ENCODE results near the gene ZBTB20.

DNA sequence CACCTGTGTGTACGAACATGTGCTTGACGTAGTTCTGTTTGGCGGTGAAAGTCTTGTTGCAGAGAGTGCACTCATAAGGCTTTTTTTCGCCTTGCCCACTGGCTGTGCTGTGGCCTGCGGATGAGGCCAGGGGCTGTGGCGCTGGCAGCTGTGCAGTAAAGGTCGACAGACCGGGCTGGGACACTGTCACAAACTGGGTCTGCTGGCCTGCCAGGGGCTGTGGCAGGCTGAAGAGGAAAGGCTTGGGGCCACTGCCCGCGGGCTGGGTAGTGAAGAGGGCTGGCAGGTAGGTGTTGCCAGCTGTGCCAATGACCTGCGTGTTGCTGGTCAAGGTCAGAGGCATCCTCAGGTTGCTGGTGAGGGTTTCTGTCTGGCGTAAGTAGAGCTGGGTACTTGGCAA is 796.8 kb downstream of the ZBTB20 start:
- TF ChIP-seq, protein P1, sequence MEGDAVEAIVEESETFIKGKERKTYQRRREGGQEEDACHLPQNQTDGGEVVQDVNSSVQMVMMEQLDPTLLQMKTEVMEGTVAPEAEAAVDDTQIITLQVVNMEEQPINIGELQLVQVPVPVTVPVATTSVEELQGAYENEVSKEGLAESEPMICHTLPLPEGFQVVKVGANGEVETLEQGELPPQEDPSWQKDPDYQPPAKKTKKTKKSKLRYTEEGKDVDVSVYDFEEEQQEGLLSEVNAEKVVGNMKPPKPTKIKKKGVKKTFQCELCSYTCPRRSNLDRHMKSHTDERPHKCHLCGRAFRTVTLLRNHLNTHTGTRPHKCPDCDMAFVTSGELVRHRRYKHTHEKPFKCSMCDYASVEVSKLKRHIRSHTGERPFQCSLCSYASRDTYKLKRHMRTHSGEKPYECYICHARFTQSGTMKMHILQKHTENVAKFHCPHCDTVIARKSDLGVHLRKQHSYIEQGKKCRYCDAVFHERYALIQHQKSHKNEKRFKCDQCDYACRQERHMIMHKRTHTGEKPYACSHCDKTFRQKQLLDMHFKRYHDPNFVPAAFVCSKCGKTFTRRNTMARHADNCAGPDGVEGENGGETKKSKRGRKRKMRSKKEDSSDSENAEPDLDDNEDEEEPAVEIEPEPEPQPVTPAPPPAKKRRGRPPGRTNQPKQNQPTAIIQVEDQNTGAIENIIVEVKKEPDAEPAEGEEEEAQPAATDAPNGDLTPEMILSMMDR (conservative IDR thresholded peaks at IDR 0.05 in 1 of 2, IDR thresholded peaks at IDR 0.05 in 1 of 2; ENCODE audit: low read depth in 1 of 2, low read length in 2 of 2): no peak
- TF ChIP-seq EZH2 (IDR thresholded peaks at IDR 0.05; ENCODE audit: low read length, missing control alignments): no peak
